Endodermal cell (in vitro differentiated cells): ENCODE data around the gene RPL10A. TPM values are rescaled to one million over a fixed set of nuclear protein-coding genes. Genes with fewer than 3 reads are reported as not detected.

Experiments
- DNase-seq: peaks from one replicate; pipeline ENCODE4 v3.0.0-alpha.2; 2017
- H3K27ac ChIP-seq: 2 replicates; pipeline ENCODE4 v1.5.1; 2013; ENCODE audit warnings: mild to moderate bottlenecking, low read depth, low read length, moderate library complexity
- H3K27me3 ChIP-seq: 2 replicates; pipeline ENCODE4 v1.6.1; 2013; ENCODE audit warnings: mild to moderate bottlenecking, low read length, moderate library complexity; ENCODE audit not compliant: insufficient read depth, control insufficient read depth, poor library complexity, severe bottlenecking
- H3K36me3 ChIP-seq: 2 replicates; pipeline ENCODE4 v1.7.0; 2013; ENCODE audit warnings: mild to moderate bottlenecking, low read length, moderate library complexity; ENCODE audit not compliant: control insufficient read depth, insufficient read depth
- H3K4me1 ChIP-seq: one replicate; pipeline ENCODE4 v1.7.0; 2013; ENCODE audit warnings: low read length; ENCODE audit not compliant: control insufficient read depth, insufficient read depth
- H3K4me3 ChIP-seq: 2 replicates; pipeline ENCODE4 v1.5.1; 2013; ENCODE audit warnings: mild to moderate bottlenecking, low read length, moderate library complexity
- H3K9ac ChIP-seq: 2 replicates; pipeline ENCODE4 v1.6.1; 2013; ENCODE audit warnings: mild to moderate bottlenecking, low read length, moderate library complexity; ENCODE audit not compliant: poor library complexity, severe bottlenecking; ENCODE audit errors: extremely low read depth
- H3K9me3 ChIP-seq: 2 replicates; pipeline ENCODE4 v1.6.1; 2013; ENCODE audit warnings: mild to moderate bottlenecking, low read length, moderate library complexity; ENCODE audit not compliant: control insufficient read depth
- H3K27ac Mint-ChIP-seq: 2 replicates; pipeline ENCODE4 v1.8.0; 2020; ENCODE audit warnings: mixed read lengths
- H3K27me3 Mint-ChIP-seq: 2 replicates; pipeline ENCODE4 v1.8.0; 2021; ENCODE audit warnings: mild to moderate bottlenecking, mixed read lengths; ENCODE audit not compliant: insufficient read depth
- H3K36me3 Mint-ChIP-seq: 2 replicates; pipeline ENCODE4 v1.8.0; 2020; ENCODE audit warnings: low read depth, mixed read lengths
- H3K4me1 Mint-ChIP-seq: 2 replicates; pipeline ENCODE4 v1.8.0; 2020; ENCODE audit warnings: mixed read lengths
- H3K4me3 Mint-ChIP-seq: 2 replicates; pipeline ENCODE4 v1.8.0; 2020; ENCODE audit warnings: mild to moderate bottlenecking, moderate library complexity, mixed read lengths
- H3K9me3 Mint-ChIP-seq: 2 replicates; pipeline ENCODE4 v1.8.0; 2020; ENCODE audit warnings: mild to moderate bottlenecking, mixed read lengths
- WGBS, 2 experiments: methylation state at CpG; one replicate each; pipeline versions ENCODE4 v1.1.5 to v1.1.7; 2013; ENCODE audit warnings: missing lambda C conversion rate in 2 of 2, mixed read lengths in 1 of 2; ENCODE audit not compliant: insufficient coverage in 1 of 2, insufficient read length in 1 of 2; 5-methylcytosine and 5-hydroxymethylcytosine counted together
- total RNA-seq, 2 donors: library from RNA; stranded (reverse); fragmentation: NEBNext Ultra II Directional in 1 of 2; extraction: Animal tissue kit (Norgen Biotek cat#: 25700) in 1 of 2; gene quantifications; 2 replicates in 1 of 2; 3 replicates in 1 of 2; pipeline ENCODE4 v1.2.1, GENCODE V29; 2021
- TF ChIP-seq, protein P1 (sequence below): fragments of 200-600 bp; sonication (generic); conservative IDR thresholded peaks from 2 replicates; pipeline ENCODE4 v1.5.0; 2021; ENCODE audit warnings: antibody characterized with exemption, mild to moderate bottlenecking

RPL10A gene
- total RNA-seq, 2 donors from 2014 or later = 1,411 to 1,652 TPM

DNA sequence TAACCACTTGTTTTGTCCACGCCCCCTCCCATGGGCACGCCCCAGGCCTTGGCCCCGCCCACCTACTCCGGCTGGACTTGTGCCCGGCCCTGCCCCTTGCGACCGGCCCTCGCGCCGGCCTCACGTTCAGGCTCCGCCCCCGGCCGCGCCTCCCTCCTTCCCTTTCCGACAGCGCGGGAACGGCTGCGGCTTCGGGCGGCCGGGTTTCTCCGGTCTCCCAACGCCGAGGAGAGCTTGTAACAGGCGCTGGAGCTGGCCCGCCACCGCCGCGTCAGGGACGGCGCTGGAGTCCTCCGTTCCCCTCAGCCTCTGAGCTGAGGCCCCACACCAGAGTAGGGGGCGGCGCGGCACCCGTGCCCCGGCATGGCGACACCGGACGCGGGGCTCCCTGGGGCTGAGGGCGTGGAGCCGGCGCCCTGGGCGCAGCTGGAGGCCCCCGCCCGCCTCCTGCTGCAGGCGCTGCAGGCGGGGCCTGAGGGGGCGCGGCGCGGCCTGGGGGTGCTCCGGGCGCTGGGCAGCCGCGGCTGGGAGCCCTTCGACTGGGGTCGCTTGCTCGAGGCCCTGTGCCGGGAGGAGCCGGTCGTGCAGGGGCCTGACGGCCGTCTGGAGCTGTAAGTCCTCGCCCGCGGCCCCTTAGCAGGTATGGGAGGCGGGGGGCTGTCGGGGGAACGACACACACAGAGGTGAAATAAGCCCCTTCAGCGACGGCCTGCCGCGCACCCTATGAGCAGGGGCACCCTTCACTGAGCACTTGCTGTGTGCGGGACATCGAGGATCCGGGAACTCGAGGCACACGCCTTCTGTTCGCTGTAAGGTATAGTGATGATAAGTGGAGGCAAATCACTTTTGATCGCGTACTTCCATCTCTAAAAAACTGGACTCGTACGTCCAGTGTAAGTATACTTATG lies 15.8 kb upstream of the RPL10A start, which contains the start of gene FANCE:
TSS of gene FANCE (plus strand) at position 156 of the 908 bp plus-strand sequence. CDS start at position 364, 208 bp downstream.
- no peaks in the 10 kb centered on the region for H3K9me3 Mint-ChIP-seq
- WGBS, 2 experiments = 0 to 3% methylated on average over 33 to 87 of the region's 87 CpGs
- peak within 1 kb of the TSS; percentile 85 for H3K4me3 ChIP-seq
- H3K4me1 ChIP-seq = peaks cover 9% of the 10 kb centered on the region
- peaks cover 21% of the 10 kb centered on the region for H3K4me1 Mint-ChIP-seq
- H3K4me3 Mint-ChIP-seq = peak within 1 kb of the TSS; percentile 61
- H3K9me3 ChIP-seq = no peaks in the 10 kb centered on the region
- peaks cover 12% of the 10 kb centered on the region for H3K36me3 Mint-ChIP-seq
- DNase-seq = peak; percentile 100
- H3K27ac Mint-ChIP-seq = peak within 1 kb of the TSS; percentile 5
- H3K27me3 Mint-ChIP-seq = peaks cover 24% of the 10 kb centered on the region
- TF ChIP-seq, protein P1, sequence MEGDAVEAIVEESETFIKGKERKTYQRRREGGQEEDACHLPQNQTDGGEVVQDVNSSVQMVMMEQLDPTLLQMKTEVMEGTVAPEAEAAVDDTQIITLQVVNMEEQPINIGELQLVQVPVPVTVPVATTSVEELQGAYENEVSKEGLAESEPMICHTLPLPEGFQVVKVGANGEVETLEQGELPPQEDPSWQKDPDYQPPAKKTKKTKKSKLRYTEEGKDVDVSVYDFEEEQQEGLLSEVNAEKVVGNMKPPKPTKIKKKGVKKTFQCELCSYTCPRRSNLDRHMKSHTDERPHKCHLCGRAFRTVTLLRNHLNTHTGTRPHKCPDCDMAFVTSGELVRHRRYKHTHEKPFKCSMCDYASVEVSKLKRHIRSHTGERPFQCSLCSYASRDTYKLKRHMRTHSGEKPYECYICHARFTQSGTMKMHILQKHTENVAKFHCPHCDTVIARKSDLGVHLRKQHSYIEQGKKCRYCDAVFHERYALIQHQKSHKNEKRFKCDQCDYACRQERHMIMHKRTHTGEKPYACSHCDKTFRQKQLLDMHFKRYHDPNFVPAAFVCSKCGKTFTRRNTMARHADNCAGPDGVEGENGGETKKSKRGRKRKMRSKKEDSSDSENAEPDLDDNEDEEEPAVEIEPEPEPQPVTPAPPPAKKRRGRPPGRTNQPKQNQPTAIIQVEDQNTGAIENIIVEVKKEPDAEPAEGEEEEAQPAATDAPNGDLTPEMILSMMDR = no peak
- H3K27ac ChIP-seq = no peak within 1 kb of the TSS
- peaks cover 8% of the 10 kb centered on the region for H3K36me3 ChIP-seq
- no peaks in the 10 kb centered on the region for H3K27me3 ChIP-seq
- no peak within 1 kb of the TSS for H3K9ac ChIP-seq

DNA sequence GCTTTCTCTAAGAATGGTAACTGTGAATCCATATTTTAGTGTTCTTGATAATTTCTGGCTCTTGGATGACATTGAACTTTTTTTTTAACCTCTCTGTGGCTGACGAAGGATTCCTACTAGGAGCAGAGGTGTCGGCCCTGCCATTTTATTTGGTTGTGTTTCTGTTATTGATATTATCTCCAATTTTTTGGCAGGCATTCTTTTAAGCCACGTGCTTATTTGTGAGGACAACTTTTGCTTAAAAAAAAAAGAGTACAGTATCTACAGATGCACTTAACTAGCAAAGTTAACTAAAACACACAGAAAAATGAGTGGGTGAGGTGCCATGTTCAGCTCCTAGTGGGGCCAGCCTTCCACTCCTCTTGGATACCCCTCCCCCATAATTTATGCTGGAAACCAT lies 15.0 kb upstream of the RPL10A start:
- peak overlapping the region; percentile 85 for H3K4me3 ChIP-seq

DNA sequence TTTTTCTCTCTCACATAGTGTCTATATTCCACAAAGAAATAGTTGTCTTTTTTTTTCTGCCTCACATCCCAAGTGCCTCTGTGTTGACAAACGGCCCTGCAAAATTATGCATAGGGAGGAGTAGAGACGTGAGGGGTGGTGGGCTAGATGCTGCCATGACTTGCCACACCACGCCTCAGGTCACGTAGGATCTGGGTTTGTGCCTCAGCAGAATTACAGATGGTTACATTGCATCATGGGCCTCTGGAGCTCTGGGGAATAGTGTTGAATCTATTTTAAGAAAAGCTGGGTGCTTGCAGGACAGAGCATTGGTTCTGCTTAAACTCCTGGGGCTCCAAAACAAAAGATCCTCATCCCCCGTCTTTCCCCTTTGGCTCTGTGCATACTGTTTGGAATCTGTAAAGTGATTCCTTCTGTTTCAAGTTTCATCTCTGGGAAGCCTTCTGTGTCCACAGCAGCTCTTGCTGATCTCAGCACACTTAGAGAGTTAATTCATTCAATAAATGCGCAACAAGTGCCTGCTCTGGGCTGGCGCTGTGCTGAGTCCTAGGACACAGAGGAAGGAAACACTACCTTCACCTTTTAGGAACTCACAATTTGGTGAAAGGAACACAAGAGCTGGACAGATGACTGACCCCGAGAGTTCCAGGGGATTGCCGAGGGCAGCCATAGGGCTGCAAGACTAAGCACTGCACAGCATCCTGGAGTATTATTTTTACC lies 13.7 kb upstream of the RPL10A start:
- 90 to 91% methylated on average over 9 of the region's 9 CpGs for WGBS, 2 experiments
- H3K36me3 Mint-ChIP-seq = peaks cover 18% of the 10 kb centered on the region
- TF ChIP-seq, protein P1 = no peak
- Histone ChIP-seq H3K27me3 (no peaks in the 10 kb centered on the region), H3K4me3 (no peak overlapping the region), H3K9me3 (no peaks in the 10 kb centered on the region), H3K9ac (no peak overlapping the region), H3K4me1 (peaks cover 9% of the 10 kb centered on the region), H3K36me3 (peaks cover 17% of the 10 kb centered on the region), H3K27ac (no peak overlapping the region)
- no peak for DNase-seq
- H3K9me3 Mint-ChIP-seq = no peaks in the 10 kb centered on the region
- no peak overlapping the region for H3K27ac Mint-ChIP-seq
- peaks cover 24% of the 10 kb centered on the region for H3K27me3 Mint-ChIP-seq
- H3K4me3 Mint-ChIP-seq = peak overlapping the region; percentile 9
- peaks cover 28% of the 10 kb centered on the region for H3K4me1 Mint-ChIP-seq

More for the DNA sequence above, 15.0 kb upstream of the RPL10A start:
- H3K4me3 Mint-ChIP-seq = peak overlapping the region; percentile 61
- WGBS, 2 experiments = 82 to 92% methylated on average over 2 to 3 of the region's 3 CpGs
- DNase-seq = no peak
- Histone ChIP-seq H3K4me1 (peaks cover 9% of the 10 kb centered on the region), H3K9me3 (no peaks in the 10 kb centered on the region), H3K36me3 (peaks cover 8% of the 10 kb centered on the region), H3K9ac (no peak overlapping the region), H3K27me3 (no peaks in the 10 kb centered on the region), H3K27ac (no peak overlapping the region)
- peaks cover 12% of the 10 kb centered on the region for H3K36me3 Mint-ChIP-seq
- H3K9me3 Mint-ChIP-seq = no peaks in the 10 kb centered on the region
- TF ChIP-seq, protein P1 = no peak
- H3K4me1 Mint-ChIP-seq = peaks cover 27% of the 10 kb centered on the region
- no peak overlapping the region for H3K27ac Mint-ChIP-seq
- peaks cover 24% of the 10 kb centered on the region for H3K27me3 Mint-ChIP-seq
